B cell (primary cell): Measurements from ENCODE around the gene FBXO15. TPM values are rescaled to one million over a fixed set of nuclear protein-coding genes. Genes with fewer than 3 reads are reported as not detected.

Experiments used
- ATAC-seq: fragments of 200-7000 bp; cut with Tn5 transposase; one replicate; pipeline ENCODE4 v1.10.0; 2021; ENCODE audit warnings: low read depth, mild to moderate bottlenecking, moderate number of reproducible peaks, moderate library complexity
- CTCF ChIA-PET: fragments of 350-600 bp; sonication (Branson Sonifier 250); formaldehyde crosslinking; loops from one replicate; lab custom pipeline; 2021; ENCODE audit warnings: antibody characterized with exemption, inconsistent platforms; lab: Charles Lee
- POLR2A ChIA-PET: fragments of 350-600 bp; sonication (Branson Sonifier 250); formaldehyde crosslinking; loops from one replicate; lab custom pipeline; 2021; ENCODE audit warnings: antibody characterized with exemption; lab: Charles Lee
- DNase-seq: peaks from one replicate; pipeline ENCODE4 v3.0.0; 2013
- H2AFZ ChIP-seq: 2 replicates; pipeline ENCODE4 v1.6.1; 2012; ENCODE audit warnings: mild to moderate bottlenecking, low read depth, low read length; ENCODE audit not compliant: insufficient read depth, poor library complexity, severe bottlenecking
- H3K27ac ChIP-seq, 2 donors: 1 replicate in 1 of 2; 2 replicates in 1 of 2; pipeline ENCODE4 v1.5.1; 2012 to 2013; ENCODE audit warnings: low read length in 2 of 2, mild to moderate bottlenecking in 2 of 2, moderate library complexity in 1 of 2
- H3K27me3 ChIP-seq, 4 experiments: fragments of 200-600 bp in 1 of 4; sonication (generic) in 1 of 4; replicated peaks in 1 of 4; 1 replicate in 2 of 4; 2 replicates in 2 of 4; pipeline versions ENCODE4 v1.6.1 to v1.7.0; 2013 to 2016; ENCODE audit warnings: low read length in 3 of 4, mild to moderate bottlenecking in 2 of 4, mixed read lengths in 1 of 4, moderate library complexity in 1 of 4; ENCODE audit not compliant: insufficient read depth in 4 of 4, control insufficient read depth in 3 of 4; ENCODE audit errors: control extremely low read depth in 1 of 4
- H3K36me3 ChIP-seq, 2 experiments: replicated peaks in 1 of 2; 1 replicate in 1 of 2; 2 replicates in 1 of 2; pipeline versions ENCODE4 v1.6.1 to v1.7.1; 2013; ENCODE audit warnings: low read length in 1 of 2; ENCODE audit not compliant: insufficient read depth in 2 of 2, control insufficient read depth in 1 of 2; ENCODE audit errors: control extremely low read depth in 1 of 2, extremely low read depth in 1 of 2
- H3K4me1 ChIP-seq, 2 donors: fragments of 200-600 bp in 1 of 2; sonication (generic) in 1 of 2; 1 replicate in 1 of 2; 2 replicates in 1 of 2; pipeline versions ENCODE4 v1.5.1 to v1.6.1; 2013 to 2017; ENCODE audit warnings: low read length in 2 of 2; ENCODE audit not compliant: control insufficient read depth in 2 of 2, insufficient read depth in 2 of 2
- H3K4me2 ChIP-seq: replicated peaks from 2 replicates; pipeline ENCODE3; 2012; ENCODE audit warnings: mild to moderate bottlenecking, low read depth, low read length; ENCODE audit not compliant: poor library complexity, severe bottlenecking
- H3K4me3 ChIP-seq, 5 experiments: fragments of 200-600 bp in 1 of 5; sonication (generic) in 1 of 5; 1 replicate in 3 of 5; 2 replicates in 2 of 5; pipeline versions ENCODE4 v1.5.1 to v1.7.0; 2011 to 2016; ENCODE audit warnings: low read length in 4 of 5, mild to moderate bottlenecking in 4 of 5, low read depth in 2 of 5, control low read depth in 1 of 5, moderate library complexity in 1 of 5; ENCODE audit not compliant: insufficient read depth in 1 of 5; ENCODE audit errors: control extremely low read depth in 1 of 5, extremely low read depth in 1 of 5
- H3K79me2 ChIP-seq: fragments of 200-600 bp; sonication (generic); one replicate; pipeline ENCODE4 v1.6.0; 2016; ENCODE audit warnings: low read length; ENCODE audit not compliant: control insufficient read depth, insufficient read depth
- H3K9ac ChIP-seq: fragments of 200-600 bp; sonication (generic); 2 replicates; pipeline ENCODE4 v1.6.1; 2017; ENCODE audit warnings: mild to moderate bottlenecking, low read length, moderate library complexity
- H3K9me3 ChIP-seq, 3 donors: one replicate each; pipeline versions ENCODE4 v1.6.1 to v1.7.1; 2013; ENCODE audit warnings: low read length in 2 of 3; ENCODE audit not compliant: control insufficient read depth in 2 of 3, insufficient read depth in 1 of 3; ENCODE audit errors: control extremely low read depth in 1 of 3
- H4K20me1 ChIP-seq: 2 replicates; pipeline ENCODE4 v1.6.0; 2012; ENCODE audit warnings: mild to moderate bottlenecking, low read length; ENCODE audit not compliant: insufficient read depth, control insufficient read depth, poor library complexity, severe bottlenecking
- H3K27ac Mint-ChIP-seq: one replicate; pipeline ENCODE4 v1.8.0; 2021; ENCODE audit warnings: mixed read lengths
- H3K27me3 Mint-ChIP-seq: one replicate; pipeline ENCODE4 v1.8.0; 2021; ENCODE audit warnings: mixed read lengths
- H3K4me1 Mint-ChIP-seq: one replicate; pipeline ENCODE4 v1.8.0; 2021; ENCODE audit warnings: mixed read lengths
- H3K4me3 Mint-ChIP-seq: one replicate; pipeline ENCODE4 v1.8.0; 2021; ENCODE audit warnings: mixed read lengths
- H3K9me3 Mint-ChIP-seq: one replicate; pipeline ENCODE4 v1.8.0; 2022; ENCODE audit warnings: mixed read lengths; ENCODE audit not compliant: insufficient read depth
- CTCF ChIP-seq: fragments of 200-600 bp; IDR thresholded peaks from one replicate; pipeline ENCODE4 v1.8.0; 2022; ENCODE audit warnings: antibody characterized with exemption, mild to moderate bottlenecking
- EZH2 ChIP-seq: IDR thresholded peaks from 2 replicates; pipeline ENCODE4 v1.6.1; 2012; ENCODE audit warnings: borderline replicate concordance, low read depth, mild to moderate bottlenecking, moderate library complexity, low read length; ENCODE audit not compliant: insufficient read depth, poor library complexity, severe bottlenecking
- WGBS: methylation state at CpG from one replicate; pipeline ENCODE4 v1.1.5; 2013; ENCODE audit warnings: missing lambda C conversion rate; ENCODE audit not compliant: insufficient coverage; 5-methylcytosine and 5-hydroxymethylcytosine counted together
- intact Hi-C: fragments of 100-400 bp; cut with micrococcal nuclease; formaldehyde crosslinking; loops from one replicate; pipeline ENCODE4 v1.10.0; 2022
- polyA plus RNA-seq: library from polyadenylated mRNA; depleted of rRNA; stranded (reverse); fragments of >200 nt; gene quantifications from 2 replicates; pipeline ENCODE4 v1.2.3, GENCODE V29; 2012
- total RNA-seq, 2 donors: library from RNA; stranded (reverse); fragments of 120-200 nt in 1 of 2; gene quantifications; 1 replicate in 1 of 2; 2 replicates in 1 of 2; pipeline versions ENCODE4 v1.2.3 to v1.2.4, GENCODE V29; 2013 to 2022

FBXO15 gene
- total and polyA plus RNA-seq, 2 donors (not counting 1 experiment from before 2014, with no cell fraction given) = 1.6 to 4.1 TPM

- Histone ChIP-seq H3K27ac (no peak overlapping the region), H3K4me1 (no peaks in the 10 kb centered on the region), H3K9ac (no peak overlapping the region), H3K79me2 (no peaks in the 10 kb centered on the region), H3K9me3 (peaks cover 0 to 2% (median 0%) of the 10 kb centered on the region in 3 donors), H3K36me3 (no peaks in the 10 kb centered on the region), H3K4me3 (no peak overlapping the region), H4K20me1 (no peaks in the 10 kb centered on the region), H3K27me3 (no peaks in the 10 kb centered on the region), H2AFZ (no peak overlapping the region), H3K4me2 (no peak overlapping the region)
- DNase-seq (no peak), ATAC-seq (no peak)
- ChIA-PET CTCF (interaction anchor here (5.0 kb wide), 1 partner anchor 28 kb away, joined by 20 read pairs; no protein-coding TSS in a partner anchor), POLR2A (no interaction called here)
- peaks cover 15% of the 10 kb centered on the region for H3K4me1 Mint-ChIP-seq
- no peak for TF ChIP-seq EZH2
- TF ChIP-seq CTCF = no peak
- 100% methylated on average over 2 of the region's 4 CpGs for WGBS
- H3K27me3 Mint-ChIP-seq = no peaks in the 10 kb centered on the region
- no peak overlapping the region for H3K4me3 Mint-ChIP-seq
- intact Hi-C loops = loop anchor here (10.0 kb wide), 3 partner anchors 156 to 1346 kb away; no protein-coding TSS in a partner anchor
- H3K27ac Mint-ChIP-seq = no peak overlapping the region
- peaks cover 10% of the 10 kb centered on the region for H3K9me3 Mint-ChIP-seq
These were observed 36.7 kb downstream of the FBXO15 start for GRCh38 chr18:74110976-74111375.

GRCh38 chr18:74110149-74110548, 37.5 kb downstream of the FBXO15 start:
- WGBS = no CpG with 5 or more reads among the region's 1 CpG
- no peak for ATAC-seq
- Histone ChIP-seq H3K4me1 (no peaks in the 10 kb centered on the region), H3K79me2 (no peaks in the 10 kb centered on the region), H3K36me3 (no peaks in the 10 kb centered on the region), H3K9me3 (peaks cover 0 to 2% (median 0%) of the 10 kb centered on the region in 3 donors), H3K4me3 (no peak overlapping the region), H3K27ac (no peak overlapping the region), H3K9ac (no peak overlapping the region), H3K4me2 (no peak overlapping the region), H3K27me3 (no peaks in the 10 kb centered on the region), H2AFZ (no peak overlapping the region), H4K20me1 (no peaks in the 10 kb centered on the region)
- Mint-ChIP-seq H3K27me3 (no peaks in the 10 kb centered on the region), H3K4me3 (no peak overlapping the region), H3K4me1 (peaks cover 15% of the 10 kb centered on the region), H3K9me3 (peaks cover 10% of the 10 kb centered on the region), H3K27ac (no peak overlapping the region)
- intact Hi-C loops = loop anchor here (10.0 kb wide), 3 partner anchors 155 to 1345 kb away; no protein-coding TSS in a partner anchor
- DNase-seq = no peak
- POLR2A ChIA-PET = interaction anchor here (0.6 kb wide), 1 partner anchor 175 kb away, joined by 4 read pairs; no protein-coding TSS in a partner anchor
- TF ChIP-seq CTCF = no peak
- no peak for TF ChIP-seq EZH2
- CTCF ChIA-PET = interaction anchor here (1.0 kb wide), 1 partner anchor 28 kb away, joined by 3 read pairs; no protein-coding TSS in a partner anchor
